ENCODE results near the gene KRTAP5-6.

KRTAP5-6 gene

GRCh38 chr11:1714908-1715885 lies 18.2 kb downstream of the KRTAP5-6 start:
- no peaks in the 10 kb centered on the region for H3K9me3 ChIP-seq (ENCODE audit: control insufficient read depth, low read length)
- 87 to 90% methylated on average over 19 to 21 of the region's 24 CpGs for WGBS, 2 experiments (ENCODE audit: insufficient coverage in 2 of 2)
- no peaks in the 10 kb centered on the region for H3K4me1 ChIP-seq (ENCODE audit: control insufficient read depth, insufficient read depth, low read length, poor library complexity, severe bottlenecking)
- H3K4me3 ChIP-seq (ENCODE audit: extremely low read depth, insufficient read depth, low read length, poor library complexity, severe bottlenecking), result no peak overlapping the region
- H3K36me3 ChIP-seq (ENCODE audit: control insufficient read depth, insufficient read depth, low read length), result no peaks in the 10 kb centered on the region
- no peak overlapping the region for H3K27ac ChIP-seq (ENCODE audit: low read depth, low read length, severe bottlenecking)

GRCh38 chr11:1717745-1718144 lies 20.8 kb downstream of the KRTAP5-6 start:
- Histone ChIP-seq H3K4me3 (ENCODE audit: extremely low read depth, insufficient read depth, low read length, poor library complexity, severe bottlenecking) (no peak overlapping the region), H3K4me1 (ENCODE audit: control insufficient read depth, insufficient read depth, low read length, poor library complexity, severe bottlenecking) (no peaks in the 10 kb centered on the region), H3K36me3 (ENCODE audit: control insufficient read depth, insufficient read depth, low read length) (no peaks in the 10 kb centered on the region), H3K9me3 (ENCODE audit: control insufficient read depth, low read length) (no peaks in the 10 kb centered on the region), H3K27ac (ENCODE audit: low read depth, low read length, severe bottlenecking) (no peak overlapping the region)
- 92 to 93% methylated on average over 7 of the region's 8 CpGs for WGBS, 2 experiments (ENCODE audit: insufficient coverage in 2 of 2)

GRCh38 chr11:1718326-1718725 lies 21.3 kb downstream of the KRTAP5-6 start:
- no peaks in the 10 kb centered on the region for H3K36me3 ChIP-seq (ENCODE audit: control insufficient read depth, insufficient read depth, low read length)
- no peak overlapping the region for H3K27ac ChIP-seq (ENCODE audit: low read depth, low read length, severe bottlenecking)
- 87 to 94% methylated on average over 14 to 15 of the region's 15 CpGs for WGBS, 2 experiments (ENCODE audit: insufficient coverage in 2 of 2)
- no peaks in the 10 kb centered on the region for H3K4me1 ChIP-seq (ENCODE audit: control insufficient read depth, insufficient read depth, low read length, poor library complexity, severe bottlenecking)
- H3K9me3 ChIP-seq (ENCODE audit: control insufficient read depth, low read length), result no peaks in the 10 kb centered on the region
- H3K4me3 ChIP-seq (ENCODE audit: extremely low read depth, insufficient read depth, low read length, poor library complexity, severe bottlenecking), result no peak overlapping the region

- Histone ChIP-seq H3K36me3 (ENCODE audit: control insufficient read depth, insufficient read depth, low read length) (no peaks in the 10 kb centered on the region), H3K9me3 (ENCODE audit: control insufficient read depth, low read length) (no peaks in the 10 kb centered on the region), H3K27ac (ENCODE audit: low read depth, low read length, severe bottlenecking) (no peak overlapping the region), H3K4me3 (ENCODE audit: extremely low read depth, insufficient read depth, low read length, poor library complexity, severe bottlenecking) (no peak overlapping the region), H3K4me1 (ENCODE audit: control insufficient read depth, insufficient read depth, low read length, poor library complexity, severe bottlenecking) (no peaks in the 10 kb centered on the region)
- WGBS, 2 experiments (ENCODE audit: insufficient coverage in 2 of 2), result 87 to 96% methylated on average over 3 to 5 of the region's 8 CpGs
Measured at GRCh38 chr11:1719781-1720180, 22.8 kb downstream of the KRTAP5-6 start.

- 89% methylated on average over 9 to 11 of the region's 11 CpGs for WGBS, 2 experiments (ENCODE audit: insufficient coverage in 2 of 2)
- H3K4me1 ChIP-seq (ENCODE audit: control insufficient read depth, insufficient read depth, low read length, poor library complexity, severe bottlenecking), result no peaks in the 10 kb centered on the region
- no peak overlapping the region for H3K27ac ChIP-seq (ENCODE audit: low read depth, low read length, severe bottlenecking)
- no peaks in the 10 kb centered on the region for H3K9me3 ChIP-seq (ENCODE audit: control insufficient read depth, low read length)
- H3K4me3 ChIP-seq (ENCODE audit: extremely low read depth, insufficient read depth, low read length, poor library complexity, severe bottlenecking), result no peak overlapping the region
- no peaks in the 10 kb centered on the region for H3K36me3 ChIP-seq (ENCODE audit: control insufficient read depth, insufficient read depth, low read length)
Measured at GRCh38 chr11:1727096-1727690, 30.2 kb downstream of the KRTAP5-6 start.

- Histone ChIP-seq H3K27ac (ENCODE audit: low read depth, low read length, severe bottlenecking) (no peak overlapping the region), H3K4me3 (ENCODE audit: extremely low read depth, insufficient read depth, low read length, poor library complexity, severe bottlenecking) (no peak overlapping the region), H3K4me1 (ENCODE audit: control insufficient read depth, insufficient read depth, low read length, poor library complexity, severe bottlenecking) (no peaks in the 10 kb centered on the region), H3K9me3 (ENCODE audit: control insufficient read depth, low read length) (no peaks in the 10 kb centered on the region), H3K36me3 (ENCODE audit: control insufficient read depth, insufficient read depth, low read length) (no peaks in the 10 kb centered on the region)
- 85 to 95% methylated on average over 6 to 7 of the region's 9 CpGs for WGBS, 2 experiments (ENCODE audit: insufficient coverage in 2 of 2)
Measured at GRCh38 chr11:1727861-1728260, 30.9 kb downstream of the KRTAP5-6 start.

GRCh38 chr11:1728301-1728700 lies 31.3 kb downstream of the KRTAP5-6 start:
- no peak overlapping the region for H3K27ac ChIP-seq (ENCODE audit: low read depth, low read length, severe bottlenecking)
- H3K9me3 ChIP-seq (ENCODE audit: control insufficient read depth, low read length), result no peaks in the 10 kb centered on the region
- no peaks in the 10 kb centered on the region for H3K4me1 ChIP-seq (ENCODE audit: control insufficient read depth, insufficient read depth, low read length, poor library complexity, severe bottlenecking)
- H3K36me3 ChIP-seq (ENCODE audit: control insufficient read depth, insufficient read depth, low read length), result no peaks in the 10 kb centered on the region
- WGBS, 2 experiments (ENCODE audit: insufficient coverage in 2 of 2), result 68 to 80% methylated on average over 1 to 3 of the region's 4 CpGs
- H3K4me3 ChIP-seq (ENCODE audit: extremely low read depth, insufficient read depth, low read length, poor library complexity, severe bottlenecking), result no peak overlapping the region

- H3K4me1 ChIP-seq (ENCODE audit: control insufficient read depth, insufficient read depth, low read length, poor library complexity, severe bottlenecking), result no peaks in the 10 kb centered on the region
- no peaks in the 10 kb centered on the region for H3K9me3 ChIP-seq (ENCODE audit: control insufficient read depth, low read length)
- WGBS, 2 experiments (ENCODE audit: insufficient coverage in 2 of 2), result 85 to 91% methylated on average over 20 of the region's 25 CpGs
- no peaks in the 10 kb centered on the region for H3K36me3 ChIP-seq (ENCODE audit: control insufficient read depth, insufficient read depth, low read length)
- no peak overlapping the region for H3K27ac ChIP-seq (ENCODE audit: low read depth, low read length, severe bottlenecking)
- H3K4me3 ChIP-seq (ENCODE audit: extremely low read depth, insufficient read depth, low read length, poor library complexity, severe bottlenecking), result no peak overlapping the region
Measured at GRCh38 chr11:1728931-1729691, 32.1 kb downstream of the KRTAP5-6 start.

- H3K27ac ChIP-seq (ENCODE audit: low read depth, low read length, severe bottlenecking), result no peak overlapping the region
- H3K36me3 ChIP-seq (ENCODE audit: control insufficient read depth, insufficient read depth, low read length), result no peaks in the 10 kb centered on the region
- H3K9me3 ChIP-seq (ENCODE audit: control insufficient read depth, low read length), result no peaks in the 10 kb centered on the region
- H3K4me3 ChIP-seq (ENCODE audit: extremely low read depth, insufficient read depth, low read length, poor library complexity, severe bottlenecking), result no peak overlapping the region
- WGBS, 2 experiments (ENCODE audit: insufficient coverage in 2 of 2), result 89 to 91% methylated on average over 8 of the region's 9 CpGs
- H3K4me1 ChIP-seq (ENCODE audit: control insufficient read depth, insufficient read depth, low read length, poor library complexity, severe bottlenecking), result no peaks in the 10 kb centered on the region
Measured at GRCh38 chr11:1729692-1730011, 32.7 kb downstream of the KRTAP5-6 start.

- H3K9me3 ChIP-seq (ENCODE audit: control insufficient read depth, low read length), result no peaks in the 10 kb centered on the region
- no peak overlapping the region for H3K27ac ChIP-seq (ENCODE audit: low read depth, low read length, severe bottlenecking)
- H3K36me3 ChIP-seq (ENCODE audit: control insufficient read depth, insufficient read depth, low read length), result no peaks in the 10 kb centered on the region
- WGBS, 2 experiments (ENCODE audit: insufficient coverage in 2 of 2), result 83 to 88% methylated on average over 3 to 7 of the region's 11 CpGs
- H3K4me3 ChIP-seq (ENCODE audit: extremely low read depth, insufficient read depth, low read length, poor library complexity, severe bottlenecking), result no peak overlapping the region
- no peaks in the 10 kb centered on the region for H3K4me1 ChIP-seq (ENCODE audit: control insufficient read depth, insufficient read depth, low read length, poor library complexity, severe bottlenecking)
Measured at GRCh38 chr11:1730059-1730629, 33.1 kb downstream of the KRTAP5-6 start.
